HG03175 (cell line): ENCODE results near the gene CACNG6.

Experiments
- ATAC-seq: cut with Tn5 transposase; IDR thresholded peaks from one replicate; pipeline ENCODE4 v1.9.1; 2021; ENCODE audit warnings: mild to moderate bottlenecking, moderate library complexity; ENCODE audit not compliant: unreplicated experiment

The CACNG6 gene

GRCh38 chr19:53966931-53967330 is 24.5 kb upstream of the CACNG6 start:
- ATAC-seq = no peak

- no peak for ATAC-seq
These were observed 22.1 kb upstream of the CACNG6 start for GRCh38 chr19:53969366-53969765.

- no peak for ATAC-seq
These were observed 19.8 kb upstream of the CACNG6 start for GRCh38 chr19:53971673-53972072.

- no peak for ATAC-seq
These were observed 13.9 kb upstream of the CACNG6 start for GRCh38 chr19:53977429-53977990.

GRCh38 chr19:53977991-53978731 is 13.3 kb upstream of the CACNG6 start:
- ATAC-seq = no peak

- no peak for ATAC-seq
These were observed 12.2 kb upstream of the CACNG6 start for GRCh38 chr19:53978975-53979801.

GRCh38 chr19:53980539-53981375 is 10.7 kb upstream of the CACNG6 start:
- no peak for ATAC-seq

GRCh38 chr19:53981376-53981951 is 10.0 kb upstream of the CACNG6 start:
- ATAC-seq = no peak

- no peak for ATAC-seq
These were observed 9.4 kb upstream of the CACNG6 start for GRCh38 chr19:53982001-53982451.

- ATAC-seq = no peak
These were observed 8.8 kb upstream of the CACNG6 start for GRCh38 chr19:53982611-53983010.

GRCh38 chr19:53983457-53984289 is 7.8 kb upstream of the CACNG6 start:
- ATAC-seq = no peak

GRCh38 chr19:53985863-53986262 is 5.6 kb upstream of the CACNG6 start:
- no peak for ATAC-seq

- no peak for ATAC-seq
These were observed 2.5 kb upstream of the CACNG6 start for GRCh38 chr19:53988981-53989380.

GRCh38 chr19:53989600-53990533 is 1.6 kb upstream of the CACNG6 start:
- ATAC-seq = no peak

- no peak for ATAC-seq
These were observed 774 bp downstream of the CACNG6 start for GRCh38 chr19:53992211-53992610.

GRCh38 chr19:53992815-53993214 is 1.4 kb downstream of the CACNG6 start:
- no peak for ATAC-seq

GRCh38 chr19:53993448-53993847 is 2.0 kb downstream of the CACNG6 start:
- ATAC-seq = no peak

GRCh38 chr19:53994811-53995210 is 3.4 kb downstream of the CACNG6 start:
- ATAC-seq = no peak

GRCh38 chr19:53998223-53998622 is 6.8 kb downstream of the CACNG6 start:
- no peak for ATAC-seq
